GM12878 (cell line): ENCODE results near the gene ZCWPW2. TPM values are rescaled to one million over a fixed set of nuclear protein-coding genes. Genes with fewer than 3 reads are reported as not detected.

Experiments
- ATAC-seq: fragments of 200-7000 bp; cut with Tn5 transposase; 3 replicates; pipeline ENCODE4 v1.9.1; 2020; ENCODE audit warnings: mild to moderate bottlenecking, moderate library complexity
- BruUV-seq: library from RNA; stranded (reverse); fragments of 400-500 nt; replicated peaks from 2 replicates; lab custom pipeline; 2021; lab: Mats Ljungman, UMichigan
- CTCF ChIA-PET: fragments of 300-600 bp; sonication (Branson Sonifier 250); formaldehyde crosslinking; extraction: SDS; loops from one replicate; lab custom pipeline; 2021; ENCODE audit warnings: inconsistent platforms; lab: Yijun Ruan, JAX
- POLR2A ChIA-PET: fragments of 350-600 bp; formaldehyde crosslinking; extraction: SDS; loops from one replicate; lab custom pipeline; 2021; ENCODE audit warnings: inconsistent platforms; lab: Charles Lee
- RAD21 ChIA-PET: fragments of 300-600 bp; sonication (Branson Sonifier 250); formaldehyde crosslinking; loops from one replicate; lab custom pipeline; 2023; ENCODE audit warnings: antibody characterized with exemption; ENCODE audit not compliant: unreplicated experiment; lab: Charles Lee
- SMC1A ChIA-PET: fragments of 300-600 bp; sonication (Branson Sonifier 250); formaldehyde crosslinking; loops from one replicate; lab custom pipeline; 2023; ENCODE audit not compliant: unreplicated experiment, uncharacterized antibody; lab: Charles Lee
- DNase-seq: peaks from one replicate; pipeline ENCODE4 v3.0.0-alpha.2; 2011; ENCODE audit warnings: low read depth, low spot score
- FAIRE-seq: peaks from 3 replicates; lab custom pipeline; 2011; peaks lifted over from hg19 to GRCh38; lab: Jason Lieb, UNC
- H2AFZ ChIP-seq: 2 replicates; pipeline ENCODE4 v1.6.0; 2011; ENCODE audit warnings: low read depth, low read length, control low read depth; ENCODE audit not compliant: control insufficient read depth
- H3K27ac ChIP-seq: 2 replicates; pipeline ENCODE4 v1.5.1; 2011; ENCODE audit warnings: control low read depth; ENCODE audit not compliant: control insufficient read depth, insufficient read depth
- H3K27me3 ChIP-seq, 2 experiments: replicated peaks in 1 of 2; 2 replicates each; pipeline versions ENCODE4 v1.6.0 to v1.6.1; 2011; ENCODE audit warnings: low read length in 1 of 2; ENCODE audit not compliant: control insufficient read depth in 2 of 2, insufficient read depth in 2 of 2
- H3K36me3 ChIP-seq, 2 experiments: 2 replicates each; pipeline ENCODE4 v1.5.1; 2011; ENCODE audit warnings: low read length in 1 of 2; ENCODE audit not compliant: control insufficient read depth in 2 of 2, insufficient read depth in 2 of 2
- H3K4me1 ChIP-seq: 2 replicates; pipeline ENCODE4 v1.6.1; 2011; ENCODE audit warnings: mild to moderate bottlenecking, low read length, moderate library complexity, mixed read lengths; ENCODE audit not compliant: control insufficient read depth, insufficient read depth
- H3K4me2 ChIP-seq: 2 replicates; pipeline ENCODE4 v1.6.0; 2011; ENCODE audit warnings: control low read depth; ENCODE audit not compliant: control insufficient read depth, insufficient read depth
- H3K4me3 ChIP-seq: fragments of 200-600 bp; sonication (generic); 2 replicates; pipeline ENCODE4 v1.5.1; 2016
- H3K79me2 ChIP-seq: 2 replicates; pipeline ENCODE4 v1.6.0; 2011; ENCODE audit warnings: low read length; ENCODE audit not compliant: control insufficient read depth, insufficient read depth
- H3K9ac ChIP-seq: 2 replicates; pipeline ENCODE4 v1.8.0; 2011; ENCODE audit warnings: low read length, control low read depth, mixed read lengths; ENCODE audit not compliant: control insufficient read depth, insufficient read depth
- H3K9me3 ChIP-seq: replicated peaks from 3 replicates; pipeline ENCODE4 v1.5.1; 2011; ENCODE audit warnings: mild to moderate bottlenecking, low read length; ENCODE audit not compliant: control insufficient read depth, insufficient read depth
- H4K20me1 ChIP-seq: 2 replicates; pipeline ENCODE4 v1.6.0; 2011; ENCODE audit not compliant: control insufficient read depth, insufficient read depth
- BHLHE40 ChIP-seq, 2 experiments: fragments of 450-650 bp in 1 of 2; IDR thresholded peaks; 2 replicates each; pipeline ENCODE4 v1.6.1; 2011 to 2017; ENCODE audit warnings: low read depth in 2 of 2, borderline replicate concordance in 1 of 2, improper control_type of control experiment in 1 of 2, low read length in 1 of 2, mild to moderate bottlenecking in 1 of 2
- IKZF2 ChIP-seq, 2 experiments: fragments of 450-650 bp; IDR thresholded peaks; 2 replicates each; pipeline ENCODE4 v1.6.1; 2017; ENCODE audit warnings: mild to moderate bottlenecking in 2 of 2, moderate library complexity in 2 of 2
- JUNB ChIP-seq: IDR thresholded peaks from 2 replicates; pipeline ENCODE4 v1.6.1; 2016; ENCODE audit warnings: antibody characterized with exemption, mild to moderate bottlenecking
- MYC ChIP-seq: IDR thresholded peaks from 2 replicates; pipeline ENCODE4 v1.6.1; 2011; ENCODE audit warnings: mild to moderate bottlenecking, low read length, moderate library complexity, inconsistent platforms; ENCODE audit not compliant: insufficient read depth, insufficient replicate concordance, insufficient read length, severe bottlenecking
- PAX5 ChIP-seq: IDR thresholded peaks from 2 replicates; pipeline ENCODE4 v1.6.1; 2011; ENCODE audit warnings: low read depth, low read length, borderline replicate concordance
- SREBF1 ChIP-seq: IDR thresholded peaks from 2 replicates; pipeline ENCODE4 v1.6.1; 2012; ENCODE audit warnings: mild to moderate bottlenecking, low read length
- WGBS: methylation state at CpG from one replicate; pipeline ENCODE4 v1.1.6; 2016; ENCODE audit warnings: low lambda C conversion rate; ENCODE audit not compliant: insufficient replicate concordance, insufficient coverage; ENCODE audit errors: missing lambda C conversion rate; 5-methylcytosine and 5-hydroxymethylcytosine counted together
- in situ Hi-C: fragments of 300-500 bp; cut with MboI; formaldehyde crosslinking; loops from 9 replicates; pipeline ENCODE4 v1.14.3; 2018; ENCODE audit warnings: mixed read lengths
- intact Hi-C: fragments of 100-400 bp; cut with micrococcal nuclease; formaldehyde crosslinking; loops from one replicate; pipeline ENCODE4 v1.14.2; 2022; ENCODE audit not compliant: unreplicated experiment
- polyA plus RNA-seq, 11 experiments: library from polyadenylated mRNA; depleted of rRNA in 4 of 11; unstranded in 6 of 11; stranded (reverse) in 5 of 11; fragments of >200 nt; fragmentation: Nextera tagmentation in 4 of 11; fragmentation: Illumina TruSeq in 1 of 11; extraction: Ambion mirVana in 4 of 11; extraction: Trizol in 1 of 11; gene quantifications; 1 replicate in 1 of 11; 2 replicates in 10 of 11; pipeline versions ENCODE4 v1.2.1 to v1.2.3, GENCODE V29; 2011 to 2016; ENCODE audit warnings: inconsistent platforms in 2 of 11, missing spikeins in 2 of 11, low read depth in 1 of 11
- total RNA-seq, 4 experiments: library from RNA; depleted of rRNA in 3 of 4; stranded (reverse); fragments of >200 nt in 3 of 4; fragmentation: Illumina TruSeq in 1 of 4; extraction: Trizol in 1 of 4; gene quantifications; 2 replicates each; pipeline versions ENCODE4 v1.2.1 to v1.2.3, GENCODE V29; 2013 to 2021
- TF ChIP-seq, protein P1 (sequence below): IDR thresholded peaks from 2 replicates; pipeline ENCODE4 v1.6.1; 2012; ENCODE audit warnings: low read depth, low read length, improper control_type of control experiment
- TF ChIP-seq, protein P2 (sequence below): fragments of 450-650 bp; IDR thresholded peaks from 2 replicates; pipeline ENCODE4 v1.6.1; 2016; ENCODE audit warnings: mild to moderate bottlenecking, moderate library complexity, borderline replicate concordance
- TF ChIP-seq, protein P3 (sequence below): fragments of 450-650 bp; IDR thresholded peaks from 2 replicates; pipeline ENCODE4 v1.6.1; 2016; ENCODE audit warnings: mild to moderate bottlenecking

The ZCWPW2 gene
- total and polyA plus RNA-seq, 10 of the 15 experiments (the other 5 are each of a cell fraction or from before 2014, with no cell fraction given) = 0.09 to 0.38 (median 0.22) TPM; not detected in 3

DNA sequence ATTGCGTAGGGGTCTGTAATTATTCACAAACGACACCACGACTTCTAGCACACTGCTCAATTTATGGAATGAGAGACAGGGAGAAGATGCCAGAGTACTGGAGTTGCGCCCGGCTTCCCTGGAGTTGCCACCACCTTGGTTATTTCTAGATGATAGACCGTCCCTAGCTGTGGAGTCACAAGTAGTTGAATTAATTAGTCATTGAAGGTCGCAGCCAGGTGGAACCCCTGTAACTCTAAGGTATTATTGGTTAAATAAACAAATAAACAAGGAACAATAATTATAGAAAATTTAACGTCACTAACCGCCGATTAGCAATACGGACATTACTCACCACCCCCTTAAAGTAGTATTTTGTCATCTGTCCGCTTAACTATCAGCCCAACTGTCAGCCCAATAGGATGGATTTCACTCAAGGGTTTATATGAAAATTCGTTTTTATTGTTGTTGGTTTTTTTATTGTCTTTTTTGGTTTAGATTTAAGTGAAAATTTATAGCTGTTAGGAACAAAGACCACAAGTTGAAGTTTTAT lies 1.0 kb downstream of the ZCWPW2 start:
- TSS peak; percentile 80 for BruUV-seq
- CTCF ChIA-PET = interaction anchor here (0.9 to 2.0 kb wide), 8 partner anchors 10 to 637 kb away, joined by 3 to 18 read pairs (median 6); no protein-coding TSS in a partner anchor
- Histone ChIP-seq H3K27me3 (no peaks in the 10 kb centered on the region), H3K9ac (peak overlapping the region; percentile 98), H3K27ac (peak overlapping the region; percentile 97), H4K20me1 (no peaks in the 10 kb centered on the region), H3K36me3 (no peaks in the 10 kb centered on the region), H3K4me3 (peak overlapping the region; percentile 81), H3K79me2 (peaks cover 46% of the 10 kb centered on the region), H3K4me1 (no peaks in the 10 kb centered on the region), H3K9me3 (no peaks in the 10 kb centered on the region)
- FAIRE-seq (no peak), DNase-seq (no peak)
- in situ Hi-C loops = loop anchor here (10.0 to 25.0 kb wide), 2 partner anchors 865 to 1212 kb away; partner anchors contain the start of gene SLC4A7
- RAD21 ChIA-PET = interaction anchor here (0.7 to 1.7 kb wide), 6 partner anchors 8 to 637 kb away, joined by 3 to 8 read pairs (median 4); partner anchors contain the start of gene EOMES
- SMC1A ChIA-PET = interaction anchor here (0.9 to 2.4 kb wide), 8 partner anchors 8 to 865 kb away, joined by 3 to 7 read pairs (median 3); partner anchors contain the start of gene SLC4A7
- TF ChIP-seq MYC (no peak), JUNB (no peak), IKZF2 (IDR thresholded peaks at IDR 0.05) (no peak), SREBF1 (no peak), BHLHE40 (IDR thresholded peaks at IDR 0.05; ENCODE audit: borderline replicate concordance in 1 of 2, low read depth in 2 of 2, low read length in 1 of 2) (0 out of 4 replicates have a peak, but pooled peaks of 1 of the 2 experiments have one; percentile 3), PAX5 (no peak)
- TF ChIP-seq, protein P1, sequence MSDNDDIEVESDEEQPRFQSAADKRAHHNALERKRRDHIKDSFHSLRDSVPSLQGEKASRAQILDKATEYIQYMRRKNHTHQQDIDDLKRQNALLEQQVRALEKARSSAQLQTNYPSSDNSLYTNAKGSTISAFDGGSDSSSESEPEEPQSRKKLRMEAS = no peak
- TF ChIP-seq, protein P2, sequence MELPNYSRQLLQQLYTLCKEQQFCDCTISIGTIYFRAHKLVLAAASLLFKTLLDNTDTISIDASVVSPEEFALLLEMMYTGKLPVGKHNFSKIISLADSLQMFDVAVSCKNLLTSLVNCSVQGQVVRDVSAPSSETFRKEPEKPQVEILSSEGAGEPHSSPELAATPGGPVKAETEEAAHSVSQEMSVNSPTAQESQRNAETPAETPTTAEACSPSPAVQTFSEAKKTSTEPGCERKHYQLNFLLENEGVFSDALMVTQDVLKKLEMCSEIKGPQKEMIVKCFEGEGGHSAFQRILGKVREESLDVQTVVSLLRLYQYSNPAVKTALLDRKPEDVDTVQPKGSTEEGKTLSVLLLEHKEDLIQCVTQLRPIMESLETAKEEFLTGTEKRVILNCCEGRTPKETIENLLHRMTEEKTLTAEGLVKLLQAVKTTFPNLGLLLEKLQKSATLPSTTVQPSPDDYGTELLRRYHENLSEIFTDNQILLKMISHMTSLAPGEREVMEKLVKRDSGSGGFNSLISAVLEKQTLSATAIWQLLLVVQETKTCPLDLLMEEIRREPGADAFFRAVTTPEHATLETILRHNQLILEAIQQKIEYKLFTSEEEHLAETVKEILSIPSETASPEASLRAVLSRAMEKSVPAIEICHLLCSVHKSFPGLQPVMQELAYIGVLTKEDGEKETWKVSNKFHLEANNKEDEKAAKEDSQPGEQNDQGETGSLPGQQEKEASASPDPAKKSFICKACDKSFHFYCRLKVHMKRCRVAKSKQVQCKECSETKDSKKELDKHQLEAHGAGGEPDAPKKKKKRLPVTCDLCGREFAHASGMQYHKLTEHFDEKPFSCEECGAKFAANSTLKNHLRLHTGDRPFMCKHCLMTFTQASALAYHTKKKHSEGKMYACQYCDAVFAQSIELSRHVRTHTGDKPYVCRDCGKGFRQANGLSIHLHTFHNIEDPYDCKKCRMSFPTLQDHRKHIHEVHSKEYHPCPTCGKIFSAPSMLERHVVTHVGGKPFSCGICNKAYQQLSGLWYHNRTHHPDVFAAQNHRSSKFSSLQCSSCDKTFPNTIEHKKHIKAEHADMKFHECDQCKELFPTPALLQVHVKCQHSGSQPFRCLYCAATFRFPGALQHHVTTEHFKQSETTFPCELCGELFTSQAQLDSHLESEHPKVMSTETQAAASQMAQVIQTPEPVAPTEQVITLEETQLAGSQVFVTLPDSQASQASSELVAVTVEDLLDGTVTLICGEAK = peak; percentile 54; the same call in 1 of the 2 replicates
- TF ChIP-seq, protein P3, sequence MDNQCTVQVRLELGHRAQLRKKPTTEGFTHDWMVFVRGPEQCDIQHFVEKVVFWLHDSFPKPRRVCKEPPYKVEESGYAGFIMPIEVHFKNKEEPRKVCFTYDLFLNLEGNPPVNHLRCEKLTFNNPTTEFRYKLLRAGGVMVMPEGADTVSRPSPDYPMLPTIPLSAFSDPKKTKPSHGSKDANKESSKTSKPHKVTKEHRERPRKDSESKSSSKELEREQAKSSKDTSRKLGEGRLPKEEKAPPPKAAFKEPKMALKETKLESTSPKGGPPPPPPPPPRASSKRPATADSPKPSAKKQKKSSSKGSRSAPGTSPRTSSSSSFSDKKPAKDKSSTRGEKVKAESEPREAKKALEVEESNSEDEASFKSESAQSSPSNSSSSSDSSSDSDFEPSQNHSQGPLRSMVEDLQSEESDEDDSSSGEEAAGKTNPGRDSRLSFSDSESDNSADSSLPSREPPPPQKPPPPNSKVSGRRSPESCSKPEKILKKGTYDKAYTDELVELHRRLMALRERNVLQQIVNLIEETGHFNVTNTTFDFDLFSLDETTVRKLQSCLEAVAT = peak; percentile 95
- TF ChIP-seq, all 136 proteins: peak for 3
- POLR2A ChIA-PET = interaction anchor here (0.5 to 1.9 kb wide), 9 partner anchors 10 to 669 kb away, joined by 3 to 17 read pairs (median 4); no protein-coding TSS in a partner anchor
- 1% methylated on average over 13 of the region's 13 CpGs for WGBS
- peak overlapping the region; percentile 94 for H3K4me2 ChIP-seq
- intact Hi-C loops = loop anchor here (10.0 kb wide), 1 partner anchor 865 kb away; the partner anchor contains the start of gene SLC4A7
- H2AFZ ChIP-seq = peak overlapping the region; percentile 87
- no peak for ATAC-seq
